22Rv1 (cell line): Measurements from ENCODE around the gene SCLT1.

ENCODE experiments used
- CTCF ChIP-seq: fragments of 450-650 bp; IDR thresholded peaks from 2 replicates; pipeline ENCODE4 v1.5.1; 2017; ENCODE audit warnings: mild to moderate bottlenecking
- ZFX ChIP-seq: fragments of 450-650 bp; IDR thresholded peaks from 2 replicates; pipeline ENCODE4 v1.6.1; 2017; ENCODE audit warnings: antibody characterized with exemption, borderline replicate concordance

DNA sequence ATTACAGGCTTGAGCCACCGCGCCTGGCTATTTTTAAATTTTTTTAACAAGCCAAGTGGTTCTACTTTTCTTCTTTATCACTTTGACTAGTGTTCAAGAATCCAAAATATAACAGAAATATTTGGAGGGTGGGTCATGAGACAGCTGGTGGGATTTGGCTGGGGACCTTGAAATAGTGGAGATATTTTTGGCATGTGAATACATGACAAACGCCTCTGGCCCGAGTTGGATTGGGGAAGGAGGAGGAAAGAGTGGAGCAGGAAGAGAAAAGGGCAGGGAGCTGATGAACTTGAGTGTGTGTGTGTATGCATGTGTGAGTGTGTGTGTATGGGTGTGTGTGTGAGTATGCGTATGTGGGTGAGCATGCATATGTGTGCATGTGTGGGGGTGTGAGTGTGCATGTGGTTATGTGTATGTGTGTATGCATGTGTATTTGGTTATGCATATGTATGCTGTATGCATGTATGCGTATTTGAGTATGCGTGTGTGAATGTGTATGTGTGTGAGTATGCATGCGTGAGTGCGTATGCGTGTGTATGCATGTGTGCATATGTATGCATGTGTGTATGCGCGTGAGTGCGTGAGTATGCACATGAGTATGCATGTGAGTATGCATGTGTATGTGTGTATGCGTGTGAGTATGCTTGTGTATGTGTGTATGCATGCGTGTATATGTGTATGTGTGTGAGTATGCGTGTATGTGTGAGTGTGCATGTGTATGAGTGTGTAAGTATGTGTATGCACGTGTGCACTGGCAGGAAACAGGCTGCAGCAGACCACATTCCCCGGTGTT is 234.3 kb downstream of the SCLT1 start:
- TF ChIP-seq CTCF: no peak
- TF ChIP-seq ZFX: no peak
